BJ (cell line): ENCODE results near the gene ACACB. TPM values are rescaled to one million over a fixed set of nuclear protein-coding genes. Genes with fewer than 3 reads are reported as not detected.

Experiments
- CTCF ChIA-PET: fragments of 350-600 bp; formaldehyde crosslinking; extraction: SDS; loops from one replicate; lab custom pipeline; 2021; ENCODE audit warnings: antibody characterized with exemption, inconsistent platforms; lab: Yijun Ruan, JAX
- POLR2A ChIA-PET: fragments of 300-600 bp; sonication (Branson Sonifier 250); formaldehyde crosslinking; extraction: SDS; loops from one replicate; lab custom pipeline; 2021; ENCODE audit warnings: antibody characterized with exemption; lab: Charles Lee
- DNase-seq: peaks from one replicate; pipeline ENCODE4 v3.0.0-alpha.2; 2011; ENCODE audit warnings: low read depth
- H3K27me3 ChIP-seq: 2 replicates; pipeline ENCODE4 v1.6.0; 2011; ENCODE audit warnings: low read length; ENCODE audit not compliant: control insufficient read depth, insufficient read depth
- H3K36me3 ChIP-seq: 2 replicates; pipeline ENCODE4 v1.5.1; 2011; ENCODE audit warnings: low read length; ENCODE audit not compliant: control insufficient read depth, insufficient read depth
- H3K4me3 ChIP-seq: 2 replicates; pipeline ENCODE4 v1.5.1; 2011; ENCODE audit warnings: low read depth, mild to moderate bottlenecking, control low read depth, low read length
- polyA plus RNA-seq: library from polyadenylated mRNA; depleted of rRNA; stranded (reverse); fragments of >200 nt; gene quantifications from 2 replicates; pipeline ENCODE4 v1.2.3, GENCODE V29; 2011
- TF ChIP-seq, protein P1 (sequence below): IDR thresholded peaks from 2 replicates; pipeline ENCODE4 v1.5.1; 2011; ENCODE audit warnings: low read depth, mild to moderate bottlenecking, control low read depth, inconsistent platforms, low read length, moderate library complexity; ENCODE audit not compliant: insufficient read depth

Gene ACACB
- polyA plus RNA-seq, 1 experiment = 1.7 TPM

GRCh38 chr12:109286652-109287051 is 170.3 kb downstream of the ACACB start:
- TF ChIP-seq, protein P1, sequence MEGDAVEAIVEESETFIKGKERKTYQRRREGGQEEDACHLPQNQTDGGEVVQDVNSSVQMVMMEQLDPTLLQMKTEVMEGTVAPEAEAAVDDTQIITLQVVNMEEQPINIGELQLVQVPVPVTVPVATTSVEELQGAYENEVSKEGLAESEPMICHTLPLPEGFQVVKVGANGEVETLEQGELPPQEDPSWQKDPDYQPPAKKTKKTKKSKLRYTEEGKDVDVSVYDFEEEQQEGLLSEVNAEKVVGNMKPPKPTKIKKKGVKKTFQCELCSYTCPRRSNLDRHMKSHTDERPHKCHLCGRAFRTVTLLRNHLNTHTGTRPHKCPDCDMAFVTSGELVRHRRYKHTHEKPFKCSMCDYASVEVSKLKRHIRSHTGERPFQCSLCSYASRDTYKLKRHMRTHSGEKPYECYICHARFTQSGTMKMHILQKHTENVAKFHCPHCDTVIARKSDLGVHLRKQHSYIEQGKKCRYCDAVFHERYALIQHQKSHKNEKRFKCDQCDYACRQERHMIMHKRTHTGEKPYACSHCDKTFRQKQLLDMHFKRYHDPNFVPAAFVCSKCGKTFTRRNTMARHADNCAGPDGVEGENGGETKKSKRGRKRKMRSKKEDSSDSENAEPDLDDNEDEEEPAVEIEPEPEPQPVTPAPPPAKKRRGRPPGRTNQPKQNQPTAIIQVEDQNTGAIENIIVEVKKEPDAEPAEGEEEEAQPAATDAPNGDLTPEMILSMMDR = no peak
- DNase-seq = no peak
- ChIA-PET POLR2A (no interaction called here), CTCF (no interaction called here)
- Histone ChIP-seq H3K27me3 (no peaks in the 10 kb centered on the region), H3K4me3 (no peak overlapping the region), H3K36me3 (no peaks in the 10 kb centered on the region)

DNA sequence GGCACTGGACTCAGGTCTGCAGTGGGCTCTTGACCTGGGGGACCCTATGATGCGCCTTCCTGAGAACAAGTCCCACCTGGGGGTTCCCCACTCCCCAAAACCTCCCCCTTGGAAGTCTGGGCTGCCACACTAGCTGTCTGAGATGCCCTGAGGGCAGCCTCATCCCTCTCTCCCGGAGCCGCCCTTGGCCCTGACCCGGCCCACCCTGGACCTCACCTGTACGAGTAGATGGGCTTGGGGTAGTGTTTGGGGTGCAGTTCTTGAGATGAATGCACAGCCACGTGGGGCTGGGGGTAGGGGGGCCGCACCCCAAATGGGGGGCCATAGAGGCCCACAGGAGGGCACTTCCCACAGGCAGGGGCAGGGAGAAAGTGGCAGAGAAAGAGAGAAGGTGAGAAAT is 170.8 kb downstream of the ACACB start:
- Histone ChIP-seq H3K36me3 (no peaks in the 10 kb centered on the region), H3K4me3 (no peak overlapping the region), H3K27me3 (no peaks in the 10 kb centered on the region)
- POLR2A ChIA-PET = no interaction called here
- no peak for DNase-seq
- CTCF ChIA-PET = no interaction called here
- TF ChIP-seq, protein P1 = no peak

GRCh38 chr12:109287811-109288469 is 171.6 kb downstream of the ACACB start:
- DNase-seq = no peak
- Histone ChIP-seq H3K4me3 (no peak overlapping the region), H3K27me3 (no peaks in the 10 kb centered on the region), H3K36me3 (no peaks in the 10 kb centered on the region)
- TF ChIP-seq, protein P1 = no peak
- ChIA-PET POLR2A (no interaction called here), CTCF (no interaction called here)

DNA sequence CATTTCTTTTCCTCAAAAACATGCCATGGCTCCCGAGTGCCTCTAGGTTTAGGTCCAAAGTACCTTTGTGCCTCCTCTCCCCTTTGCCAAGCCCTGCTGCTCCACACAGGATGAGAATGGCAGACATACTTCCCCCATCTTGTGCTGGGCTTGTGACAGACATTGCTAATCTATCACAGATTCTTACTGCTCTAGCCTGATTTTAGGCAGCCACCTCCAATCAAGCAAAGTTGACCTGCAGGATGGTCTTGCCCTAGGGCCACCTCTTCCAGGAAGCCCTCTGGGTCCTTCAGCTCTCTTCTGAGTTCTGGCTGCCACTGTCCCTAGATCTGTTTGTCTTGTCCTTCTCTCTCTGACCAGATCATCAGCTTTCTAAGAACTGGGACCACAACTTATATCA is 172.2 kb downstream of the ACACB start:
- TF ChIP-seq, protein P1 = no peak
- no peak for DNase-seq
- Histone ChIP-seq H3K4me3 (no peak overlapping the region), H3K27me3 (no peaks in the 10 kb centered on the region), H3K36me3 (no peaks in the 10 kb centered on the region)
- ChIA-PET POLR2A (no interaction called here), CTCF (no interaction called here)

- Histone ChIP-seq H3K36me3 (no peaks in the 10 kb centered on the region), H3K27me3 (no peaks in the 10 kb centered on the region), H3K4me3 (no peak overlapping the region)
- CTCF ChIA-PET = no interaction called here
- DNase-seq = no peak
- POLR2A ChIA-PET = no interaction called here
- TF ChIP-seq, protein P1 = no peak
These were observed 172.6 kb downstream of the ACACB start for GRCh38 chr12:109289004-109289403.
